GM21717 (cell line): ENCODE measurements around the gene SMC3.
"Not testable (repeated sequence)": the region's sequence is repeated elsewhere in the genome, so short reads cannot be mapped to it uniquely, and the experiment has no call there.

ENCODE experiments used
- ATAC-seq: cut with Tn5 transposase; IDR thresholded peaks from one replicate; pipeline ENCODE4 v1.9.1; 2021; ENCODE audit warnings: mild to moderate bottlenecking, moderate library complexity; ENCODE audit not compliant: unreplicated experiment

SMC3 gene

GRCh38 chr10:110620398-110620719, 52.9 kb downstream of the SMC3 start:
- ATAC-seq: no peak

GRCh38 chr10:110623316-110623715, 55.8 kb downstream of the SMC3 start:
- ATAC-seq: not testable (repeated sequence)

- ATAC-seq: no peak
Observed at GRCh38 chr10:110625356-110625894, 57.9 kb downstream of the SMC3 start.

- no peak for ATAC-seq
Observed at GRCh38 chr10:110625951-110626855, 58.7 kb downstream of the SMC3 start.

GRCh38 chr10:110628161-110628560, 60.7 kb downstream of the SMC3 start:
- no peak for ATAC-seq

GRCh38 chr10:110629680-110630191, 62.2 kb downstream of the SMC3 start:
- no peak for ATAC-seq

GRCh38 chr10:110631934-110632333, 64.4 kb downstream of the SMC3 start:
- ATAC-seq: no peak

GRCh38 chr10:110632591-110633215, 65.2 kb downstream of the SMC3 start:
- ATAC-seq: no peak

- ATAC-seq: no peak
Observed at GRCh38 chr10:110634527-110635209, 67.2 kb downstream of the SMC3 start.

- no peak for ATAC-seq
Observed at GRCh38 chr10:110636572-110636931, 69.1 kb downstream of the SMC3 start.

GRCh38 chr10:110636932-110637557, 69.5 kb downstream of the SMC3 start:
- no peak for ATAC-seq

GRCh38 chr10:110637558-110638053, 70.1 kb downstream of the SMC3 start:
- no peak for ATAC-seq

GRCh38 chr10:110638319-110638718, 70.8 kb downstream of the SMC3 start:
- no peak for ATAC-seq

GRCh38 chr10:110639046-110639445, 71.6 kb downstream of the SMC3 start:
- ATAC-seq: not testable (repeated sequence)

- ATAC-seq: not testable (repeated sequence)
Observed at GRCh38 chr10:110639858-110640257, 72.4 kb downstream of the SMC3 start.

- no peak for ATAC-seq
Observed at GRCh38 chr10:110641256-110641655, 73.8 kb downstream of the SMC3 start.

- no peak for ATAC-seq
Observed at GRCh38 chr10:110642204-110643034, 74.9 kb downstream of the SMC3 start.

GRCh38 chr10:110643035-110643652, 75.6 kb downstream of the SMC3 start:
- ATAC-seq: no peak
